Right forelimb (tissue), 1 donor: Measurements from ENCODE around the gene TBC1D8.

ENCODE experiments used
- DNase-seq: peaks from one replicate; pipeline ENCODE4 v3.0.0-alpha.2; 2018

The TBC1D8 gene

DNA sequence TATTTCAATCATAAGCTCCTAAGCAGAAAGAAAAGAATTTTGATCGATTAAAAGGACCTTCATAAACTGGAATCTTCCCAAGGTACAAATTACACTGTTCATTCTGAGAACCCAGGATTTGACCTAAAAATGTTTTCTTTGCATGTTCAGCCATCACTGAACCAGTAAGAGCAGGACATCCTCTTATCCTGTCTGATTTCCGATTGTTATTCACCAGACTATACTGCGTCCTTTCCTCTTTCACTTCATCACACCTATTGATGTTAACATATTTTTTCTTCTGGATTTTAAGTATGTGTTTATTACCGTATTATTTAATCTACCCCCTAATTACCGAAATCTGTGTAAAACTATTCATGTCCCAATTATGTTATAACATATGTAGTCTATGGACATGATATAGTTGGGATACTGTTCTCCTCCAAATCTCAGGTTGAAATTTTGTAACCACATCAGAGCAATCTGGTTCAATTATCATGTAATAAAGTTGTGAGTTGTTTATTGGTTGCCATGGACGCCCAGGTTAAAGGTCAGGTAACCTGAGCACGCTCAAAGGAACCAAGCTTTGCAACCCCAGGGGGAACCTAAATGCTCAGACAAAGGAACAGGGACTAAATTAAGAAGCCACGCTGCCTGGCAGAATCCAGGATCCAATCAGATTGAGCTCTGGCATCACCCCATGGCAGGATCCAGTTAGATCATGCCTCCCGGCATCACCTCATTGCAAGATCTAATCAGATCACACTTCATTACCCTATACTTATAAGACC, 11.6 kb upstream of the TBC1D8 start:
- DNase-seq: no peak

- DNase-seq: no peak
Measured at GRCh38 chr2:101161658-101162057, 10.5 kb upstream of the TBC1D8 start.

- no peak for DNase-seq
Measured at GRCh38 chr2:101160454-101160853, 9.3 kb upstream of the TBC1D8 start.

GRCh38 chr2:101159526-101159925, 8.3 kb upstream of the TBC1D8 start:
- no peak for DNase-seq

DNA sequence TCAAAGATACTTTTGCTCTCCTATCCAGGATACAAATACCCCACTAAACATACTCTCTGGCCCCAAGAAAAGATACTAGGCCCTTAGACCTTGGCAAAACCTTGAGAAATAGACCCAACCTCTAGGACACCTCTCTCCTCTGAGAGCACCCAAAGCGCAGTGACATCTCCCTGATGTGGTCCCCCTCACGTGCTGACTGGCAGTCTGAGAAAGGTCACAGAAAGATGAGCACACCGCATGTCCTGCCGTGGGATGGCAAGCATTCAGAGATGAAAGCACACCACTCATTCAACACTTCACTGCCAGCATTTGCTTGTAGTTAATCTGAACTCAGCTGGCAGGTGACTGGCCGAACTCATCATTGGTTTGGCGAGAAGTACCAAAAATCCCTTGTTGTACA, 6.1 kb upstream of the TBC1D8 start:
- no peak for DNase-seq

DNA sequence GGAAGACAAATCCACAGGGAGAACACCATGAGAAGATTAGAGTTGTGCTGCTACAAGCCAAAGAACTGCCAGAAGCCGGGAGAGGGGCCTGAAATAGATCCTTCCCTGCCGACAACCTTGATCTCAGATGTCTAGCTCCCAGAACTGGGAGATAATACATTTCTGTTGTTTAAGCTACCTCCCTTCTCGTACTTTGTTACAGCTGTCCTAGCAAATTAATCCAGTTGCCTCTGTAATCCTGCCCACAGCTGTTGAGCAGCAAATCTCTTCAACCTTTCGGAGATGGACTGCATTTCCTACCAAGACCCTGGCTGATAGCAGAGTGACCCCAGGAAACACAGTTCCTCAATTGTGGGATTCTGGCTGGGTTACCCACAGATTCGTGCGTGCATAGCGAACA, 2.6 kb upstream of the TBC1D8 start:
- DNase-seq: no peak

DNA sequence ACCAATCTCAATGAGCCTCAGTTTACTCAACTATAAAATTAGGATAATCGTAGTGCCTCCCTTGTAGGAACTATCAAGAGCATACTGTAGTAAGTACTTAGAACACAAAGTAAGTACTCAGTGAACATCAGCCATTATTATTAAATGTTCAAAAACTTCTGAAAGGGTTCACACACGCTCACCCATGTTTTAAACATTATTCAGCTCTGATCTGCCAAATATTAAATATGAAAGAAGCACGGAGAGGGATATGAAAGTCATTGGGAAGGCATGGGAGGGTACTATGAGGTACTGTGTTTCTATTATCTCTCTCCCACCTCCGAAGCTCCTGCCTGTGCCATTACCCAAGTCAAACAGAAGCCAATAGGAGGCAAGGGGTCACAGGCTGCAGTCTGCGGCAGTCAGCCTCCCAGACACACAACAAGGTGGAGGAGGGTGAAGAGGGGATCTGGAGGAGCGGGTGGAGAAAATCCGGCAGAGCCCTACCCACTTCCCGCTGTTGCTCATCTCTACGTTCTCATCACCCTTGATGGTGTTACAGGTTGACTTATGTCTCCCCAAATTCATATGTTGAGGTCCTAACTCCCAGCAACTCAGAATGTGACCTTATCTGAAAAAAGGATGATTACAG, 2.0 kb upstream of the TBC1D8 start:
- DNase-seq: no peak

- DNase-seq: peak; percentile 60
Measured at GRCh38 chr2:101152272-101153076, 1.3 kb upstream of the TBC1D8 start.

- peak; percentile 47 for DNase-seq
Measured at GRCh38 chr2:101151859-101152271, 683 bp upstream of the TBC1D8 start.

GRCh38 chr2:101150306-101151145, 656 bp downstream of the TBC1D8 start:
- peak; percentile 63 for DNase-seq

GRCh38 chr2:101149241-101150192, 1.7 kb downstream of the TBC1D8 start:
- peak; percentile 52 for DNase-seq

DNA sequence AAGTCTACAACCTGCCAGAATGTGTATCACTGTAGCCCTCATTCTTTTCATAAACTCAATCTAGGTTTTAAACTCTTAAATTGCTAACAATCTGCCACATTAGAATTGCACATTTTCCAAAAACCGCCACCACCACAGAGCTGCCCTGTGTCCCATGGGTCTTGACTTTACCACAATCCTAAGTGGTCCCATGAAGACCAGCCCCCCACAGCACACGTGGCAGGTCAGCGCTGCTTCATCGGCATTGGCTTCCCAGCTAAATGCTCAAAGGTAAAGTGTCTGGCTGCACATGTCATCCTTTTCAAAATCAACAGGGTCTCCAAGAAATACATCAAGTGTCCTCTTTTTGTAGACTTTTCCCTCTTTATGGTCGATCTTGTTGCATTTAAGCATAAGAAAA, 2.4 kb downstream of the TBC1D8 start:
- no peak for DNase-seq

GRCh38 chr2:101147971-101148370, 3.2 kb downstream of the TBC1D8 start:
- no peak for DNase-seq

DNA sequence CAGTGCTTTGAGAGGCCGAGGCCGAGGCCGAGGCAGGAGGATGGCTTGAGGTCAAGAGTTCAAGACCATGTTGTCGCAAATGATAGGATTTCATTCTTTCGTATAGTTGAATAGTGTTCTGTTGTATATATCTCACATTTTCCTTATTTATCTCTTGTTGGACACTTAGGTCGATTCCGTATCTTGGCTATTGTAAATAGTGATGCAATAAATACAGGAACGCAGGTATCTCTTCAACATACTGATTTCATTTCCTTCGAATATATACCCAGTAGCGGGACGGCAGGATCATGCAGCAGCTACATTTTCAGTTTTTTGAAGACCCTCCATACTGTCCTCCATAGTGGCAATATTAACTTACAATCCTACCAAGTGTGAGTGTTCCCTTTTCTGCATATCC, 4.1 kb downstream of the TBC1D8 start:
- no peak for DNase-seq

GRCh38 chr2:101146535-101146934, 4.6 kb downstream of the TBC1D8 start:
- no peak for DNase-seq

DNA sequence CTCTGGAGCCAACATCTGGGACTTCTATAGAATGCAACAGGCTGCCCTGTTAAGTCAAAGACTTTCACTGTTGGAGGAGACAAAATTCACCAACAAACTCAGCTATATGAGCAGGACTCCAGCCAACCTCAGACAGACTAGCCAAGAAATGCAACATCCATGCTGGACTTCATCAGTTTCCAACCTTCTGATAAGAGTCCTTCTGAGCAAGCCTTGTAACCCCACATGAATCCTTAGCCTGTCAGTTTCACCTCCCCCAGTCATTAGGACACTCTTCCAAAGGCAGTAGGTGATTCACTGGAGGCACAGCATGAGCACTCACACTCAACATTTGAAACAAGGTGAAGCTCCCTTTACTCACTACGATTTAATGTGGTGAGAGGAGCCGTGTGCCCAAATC, 5.8 kb downstream of the TBC1D8 start:
- DNase-seq: no peak

- DNase-seq: no peak
Measured at GRCh38 chr2:101142163-101142562, 9.0 kb downstream of the TBC1D8 start.

- no peak for DNase-seq
Measured at GRCh38 chr2:101140978-101141655, 10.1 kb downstream of the TBC1D8 start.

- no peak for DNase-seq
Measured at GRCh38 chr2:101140237-101140636, 10.9 kb downstream of the TBC1D8 start.

- DNase-seq: no peak
Measured at GRCh38 chr2:101139495-101139894, 11.7 kb downstream of the TBC1D8 start.
